HG03280 (cell line): ENCODE measurements around the gene FAM222B.
A peak's percentile ranks its signal among the peaks of the same experiment; 100 is the strongest.

ENCODE experiments used
- ATAC-seq: cut with Tn5 transposase; IDR thresholded peaks from one replicate; pipeline ENCODE4 v1.9.1; 2021; ENCODE audit warnings: mild to moderate bottlenecking, moderate library complexity; ENCODE audit not compliant: unreplicated experiment

FAM222B gene

DNA sequence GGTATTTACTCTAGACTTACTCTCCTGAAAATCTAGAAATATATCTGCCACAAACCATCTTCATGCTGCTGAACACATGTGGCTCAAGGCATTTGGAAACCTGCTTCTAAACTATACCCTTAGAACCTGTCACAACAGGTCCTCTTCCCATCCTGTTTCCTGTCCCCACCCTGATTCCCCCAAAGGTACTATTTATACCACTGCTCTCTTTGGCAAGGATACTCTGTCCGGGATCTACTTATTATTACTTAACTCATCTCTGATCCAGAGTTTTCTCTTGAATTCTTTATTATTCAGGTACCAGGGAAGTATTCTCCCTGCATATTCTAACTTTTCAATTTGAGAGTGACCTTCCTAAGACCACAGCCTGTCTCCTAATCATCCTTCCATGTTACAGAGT, 65.4 kb downstream of the FAM222B start:
- no peak for ATAC-seq

DNA sequence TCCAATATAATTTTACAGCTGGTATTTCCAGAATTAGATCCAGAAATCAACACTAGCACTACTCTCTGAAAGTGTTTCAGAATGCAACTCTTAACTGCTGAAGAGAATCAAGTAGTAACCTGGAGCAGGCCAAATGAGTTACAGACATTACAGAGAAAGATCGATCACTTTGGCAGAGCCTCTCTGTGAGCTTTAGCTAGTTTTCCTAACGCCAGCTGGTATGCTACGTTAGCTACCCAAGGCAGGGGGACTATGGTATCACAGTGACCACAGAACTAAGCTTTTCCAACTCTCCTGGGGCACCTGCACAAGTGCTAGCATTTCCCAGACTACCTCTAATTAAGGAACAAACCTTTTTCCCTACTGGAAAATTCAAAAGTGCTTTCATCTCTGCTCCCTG, 68.4 kb downstream of the FAM222B start:
- ATAC-seq, result no peak

DNA sequence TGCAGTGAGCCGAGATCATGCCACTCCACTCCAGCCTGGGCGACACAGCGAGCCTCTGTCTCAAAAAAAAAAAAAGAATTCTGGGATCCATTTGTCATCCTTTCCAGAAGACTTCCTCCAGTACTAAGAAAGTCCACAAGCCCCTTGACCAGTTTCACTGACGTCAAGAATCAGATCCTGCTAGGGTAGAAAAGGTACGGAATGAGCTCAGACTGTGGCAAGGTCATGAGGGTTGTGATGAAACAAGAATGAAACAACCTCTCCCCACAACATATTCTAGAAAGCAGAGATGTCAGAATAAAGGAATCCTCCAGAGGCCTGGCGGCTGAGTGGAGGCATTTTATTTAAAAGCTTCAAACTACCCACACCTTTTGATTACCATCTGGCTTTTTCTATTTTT, 68.9 kb downstream of the FAM222B start:
- ATAC-seq, result no peak

DNA sequence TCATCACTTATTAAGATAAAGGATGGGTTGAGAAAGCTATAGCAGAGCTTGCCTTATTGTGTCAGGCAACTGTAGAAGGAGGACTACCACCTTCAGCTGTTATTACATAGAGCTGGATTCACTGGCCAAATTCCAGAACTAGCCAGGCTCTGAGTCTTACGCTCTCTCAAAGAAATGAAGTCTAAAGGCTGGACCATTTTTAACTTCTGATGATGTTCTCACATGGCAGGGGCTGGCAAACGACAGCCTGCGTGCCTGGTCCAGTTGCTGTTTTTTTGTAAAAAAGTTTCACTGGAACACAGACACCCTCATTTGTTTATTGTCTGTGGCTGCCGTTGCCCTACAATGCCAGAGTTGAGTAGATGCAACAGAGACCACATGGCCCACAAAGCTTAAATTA, 77.6 kb downstream of the FAM222B start:
- ATAC-seq, result no peak

DNA sequence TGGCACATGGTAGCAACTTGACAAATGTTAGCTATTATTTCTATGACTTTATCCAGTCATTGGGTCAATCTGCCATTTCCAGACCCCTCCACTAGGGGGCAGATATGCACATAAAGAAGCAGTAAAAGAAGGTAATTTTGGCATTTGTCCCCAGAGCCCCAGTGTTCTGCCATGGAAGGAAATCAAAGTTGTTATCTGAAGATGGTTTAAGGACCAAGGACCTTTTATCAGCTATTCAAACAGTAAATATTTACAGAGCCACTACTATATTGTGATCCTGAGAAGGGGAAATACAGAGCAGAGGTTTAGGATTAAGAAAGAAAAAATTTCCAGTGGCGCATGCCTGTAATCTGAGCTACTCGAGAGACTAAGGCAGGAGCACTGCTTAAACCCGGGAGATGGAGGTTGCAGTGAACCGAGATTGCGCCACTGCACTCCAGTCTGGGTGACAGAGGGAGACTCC, 78.8 kb downstream of the FAM222B start:
- ATAC-seq, result peak; percentile 36

DNA sequence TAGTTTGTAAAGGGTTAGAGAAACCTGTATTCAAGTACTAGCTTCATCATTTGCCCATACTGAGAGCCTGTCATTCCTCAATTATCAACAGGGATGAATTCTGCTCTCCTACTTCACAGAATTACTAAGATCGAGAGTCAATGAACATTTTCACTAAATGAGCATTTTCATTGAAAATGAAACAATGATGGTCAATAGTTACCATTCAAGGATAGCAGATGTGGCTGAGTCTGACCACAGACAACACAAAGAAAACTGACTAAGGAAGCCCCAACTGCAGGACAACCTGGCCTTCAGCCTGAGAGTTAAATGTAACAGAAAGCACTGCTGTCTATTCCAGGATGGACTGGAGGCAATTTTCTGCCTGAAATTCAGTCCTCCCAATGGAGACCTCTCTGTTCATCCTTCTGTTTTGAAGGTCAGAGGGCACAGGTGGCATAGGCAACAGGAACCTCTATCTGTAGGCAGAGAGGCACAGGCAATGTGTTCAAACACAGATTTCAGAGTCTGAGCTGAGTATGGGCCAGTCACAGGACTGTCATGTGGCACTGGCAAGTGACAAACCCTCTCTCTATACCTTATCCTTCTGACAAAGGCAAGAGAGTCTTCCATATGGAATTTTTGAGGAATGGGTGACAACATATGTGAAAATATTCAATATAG, 79.3 kb downstream of the FAM222B start:
- ATAC-seq, result peak; percentile 46

DNA sequence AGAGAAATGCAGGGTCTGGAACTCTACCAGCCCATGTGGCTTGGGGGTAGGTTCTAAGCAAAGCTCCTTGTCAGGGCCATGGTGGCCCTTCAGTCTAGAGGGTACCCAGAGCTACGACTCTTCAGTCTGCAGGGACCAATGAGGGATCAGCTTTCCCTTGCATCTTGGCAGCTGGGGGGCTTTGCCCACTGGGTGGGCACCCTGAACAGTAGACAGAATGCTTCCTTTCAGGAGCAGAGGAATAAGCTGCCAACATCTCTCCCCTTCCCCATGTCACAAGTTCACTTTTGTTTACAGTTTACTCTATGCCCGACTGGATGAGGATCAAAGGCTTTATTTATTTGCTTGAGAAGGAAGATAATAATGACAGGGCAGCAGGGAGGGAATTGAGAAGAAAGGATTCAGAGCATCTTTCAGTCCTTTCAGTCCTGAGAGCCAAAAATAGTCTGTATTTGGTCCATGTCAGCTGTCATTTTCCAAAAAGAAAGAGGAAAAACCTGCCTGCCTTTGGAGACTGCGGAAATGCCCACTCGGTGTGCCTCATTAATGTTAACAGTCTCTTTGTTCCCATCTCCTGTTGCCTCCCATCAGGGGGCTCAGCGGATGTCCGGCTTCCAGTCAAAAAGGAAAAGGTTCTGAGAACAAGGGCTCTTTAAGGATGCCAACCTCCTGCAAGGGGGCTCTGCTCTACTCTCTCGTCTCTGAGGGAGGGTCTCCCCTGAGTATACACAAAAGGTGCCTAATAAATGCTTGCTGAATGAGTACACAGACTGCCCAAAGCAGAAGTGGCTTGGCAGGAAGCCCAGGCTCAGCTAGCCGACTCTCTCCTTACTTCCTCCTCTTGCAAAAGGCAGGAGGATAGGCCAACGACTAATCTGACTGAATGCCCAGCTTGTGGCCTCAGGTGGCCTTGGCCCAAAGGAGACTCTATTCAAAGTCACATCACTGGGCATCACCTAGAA, 81.7 kb downstream of the FAM222B start:
- ATAC-seq, result no peak

DNA sequence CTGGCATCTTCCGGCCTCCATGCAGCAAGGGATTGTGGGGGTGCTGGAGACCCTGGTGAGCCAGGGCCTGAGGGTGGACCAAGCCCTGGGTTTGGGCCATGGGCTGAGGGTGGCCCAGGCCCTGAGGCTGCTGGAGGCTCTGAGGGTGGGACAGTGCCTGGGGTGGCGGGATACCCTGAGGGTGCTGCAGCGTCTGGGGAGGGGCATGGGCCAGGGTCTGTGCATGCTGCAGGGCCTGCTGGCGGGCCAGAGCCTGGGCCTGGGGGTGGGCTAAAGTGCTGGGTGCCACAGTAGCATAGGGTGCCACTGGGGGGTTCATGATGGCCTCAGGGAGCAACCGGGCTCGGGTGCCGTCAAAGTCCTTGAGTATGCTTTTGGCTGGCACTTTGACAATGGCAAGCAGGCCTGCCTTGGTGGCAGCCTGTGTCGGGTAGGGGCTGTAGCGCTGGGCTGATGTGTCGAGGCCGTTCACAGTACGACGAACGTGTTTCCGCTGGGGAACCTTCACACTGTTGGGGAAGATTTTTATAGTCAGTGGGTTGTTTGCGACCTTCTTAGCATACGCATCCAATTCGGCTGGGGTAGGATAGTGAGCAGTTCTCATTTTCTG, 83.2 kb downstream of the FAM222B start:
- no peak for ATAC-seq

DNA sequence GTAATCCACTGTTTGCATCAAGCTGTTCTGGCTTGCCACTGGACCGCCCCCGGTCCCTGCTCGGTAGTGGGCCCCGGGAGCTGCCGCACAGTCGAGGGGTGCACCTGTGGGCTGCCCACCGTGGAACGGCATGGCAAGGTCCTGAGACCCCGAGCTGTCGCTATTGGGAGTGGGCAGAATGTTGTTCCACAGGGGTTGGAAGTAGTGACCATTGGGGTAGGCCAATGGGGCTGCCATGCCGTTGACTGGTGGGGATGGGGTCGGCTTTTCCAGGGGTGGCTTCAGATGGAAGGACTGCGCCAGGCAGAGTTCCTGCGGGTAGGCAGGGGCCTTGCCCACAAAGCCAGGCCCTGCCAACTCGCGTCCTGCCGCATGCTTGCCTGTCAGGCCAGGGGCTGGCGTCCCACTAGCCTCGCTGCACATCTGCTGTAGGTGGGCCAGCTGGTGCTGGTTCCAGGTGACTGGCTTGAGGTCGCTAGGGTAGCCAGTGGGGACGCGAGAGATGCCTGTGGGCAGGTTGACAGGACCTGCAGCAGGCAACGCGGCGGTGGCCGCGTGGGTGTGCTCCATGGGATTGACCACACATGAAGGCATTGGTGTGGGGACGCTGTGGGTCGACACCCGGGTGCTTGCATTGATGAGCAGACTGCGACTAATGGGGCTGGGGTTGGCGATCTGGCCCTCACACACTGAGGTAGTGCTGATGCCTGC, 84.0 kb downstream of the FAM222B start:
- no peak for ATAC-seq

DNA sequence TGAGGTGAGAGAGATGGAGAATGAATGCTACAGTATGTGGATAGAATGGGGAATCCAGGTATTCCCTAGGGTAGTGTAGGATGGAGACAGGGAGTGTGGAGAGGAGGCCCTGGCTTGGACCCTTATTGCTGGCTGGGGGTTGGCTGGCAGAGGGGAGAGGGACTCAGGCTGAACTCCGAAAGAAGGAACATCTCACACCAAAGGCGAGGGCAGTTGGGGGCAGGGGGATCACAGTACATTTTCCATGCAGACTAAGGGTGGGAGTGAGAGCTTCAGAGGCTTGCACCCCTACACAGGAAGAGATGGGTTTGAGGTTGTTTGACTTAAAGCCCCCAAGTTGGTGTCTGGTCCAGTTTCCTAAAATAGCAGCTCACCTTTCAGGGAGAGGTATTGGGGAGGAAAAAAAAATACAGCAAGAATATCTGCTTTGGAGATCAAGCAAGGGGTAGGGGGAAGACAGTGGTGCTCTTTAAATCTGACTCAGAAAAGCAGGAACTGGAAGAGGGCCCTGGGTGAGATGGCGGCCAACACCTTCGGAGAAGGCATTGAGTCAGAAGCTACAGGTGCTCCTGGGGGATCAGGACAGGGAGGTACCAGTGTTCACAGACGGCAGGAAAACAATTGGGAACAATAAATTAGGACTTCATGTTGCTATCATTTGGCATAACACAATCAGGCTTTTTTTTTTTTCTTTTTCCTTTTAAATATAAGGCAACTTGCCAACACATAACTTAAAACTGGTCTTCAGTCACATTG, 86.4 kb downstream of the FAM222B start:
- ATAC-seq, result no peak

DNA sequence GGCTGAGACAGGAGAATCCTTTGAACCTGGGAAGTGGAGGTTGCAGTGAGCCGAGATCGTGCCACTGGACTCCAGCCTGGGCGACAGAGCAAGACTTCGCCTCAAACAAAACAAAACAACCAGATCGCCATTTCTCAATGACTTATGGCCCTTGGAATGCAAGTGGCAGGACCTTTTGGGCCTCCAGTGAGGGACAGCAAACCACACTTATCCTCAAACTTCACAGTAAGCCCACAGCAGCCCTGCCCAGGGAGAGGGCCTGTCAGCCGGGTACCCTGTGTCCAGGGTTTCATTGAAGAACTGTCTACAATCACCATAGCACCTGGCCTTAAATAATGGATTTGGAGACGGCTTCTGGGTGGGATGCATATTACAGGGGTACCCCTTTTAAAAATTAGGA, 87.1 kb downstream of the FAM222B start:
- ATAC-seq, result no peak

DNA sequence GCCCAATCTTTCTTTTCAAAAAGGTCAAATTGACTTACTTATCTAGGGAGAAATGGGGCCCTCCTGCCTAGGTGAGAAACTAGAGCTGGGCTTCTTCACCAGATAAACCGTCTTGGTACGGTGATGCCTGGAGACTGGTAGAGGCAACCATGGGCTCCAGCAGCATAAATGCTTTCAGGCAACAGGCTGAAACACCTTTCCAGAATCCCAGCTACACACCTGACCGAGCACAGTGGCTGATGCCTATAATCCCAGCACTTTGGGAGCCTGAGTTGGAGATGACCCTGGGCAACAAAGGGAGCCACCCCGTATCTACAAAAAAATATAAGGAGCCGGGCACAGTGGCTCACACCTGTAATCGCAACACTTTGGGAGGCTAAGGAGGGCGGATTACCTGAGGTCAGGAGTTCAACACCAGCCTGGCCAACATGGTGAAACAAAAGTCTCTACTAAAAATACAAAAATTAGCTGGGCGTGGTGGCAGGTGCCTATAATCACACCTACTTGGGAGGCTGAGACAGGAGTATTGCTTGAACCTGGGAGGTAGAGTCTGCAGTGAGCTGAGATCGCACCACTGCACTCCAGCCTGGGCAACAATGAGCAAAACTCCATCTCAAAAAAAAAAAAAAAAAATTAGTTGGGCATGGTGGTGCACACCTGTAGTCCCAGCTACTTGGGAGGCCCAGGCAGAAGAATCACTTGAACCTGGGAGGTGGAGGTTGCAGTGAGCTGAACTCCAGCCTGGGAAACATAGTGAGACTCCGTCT, 90.8 kb downstream of the FAM222B start:
- no peak for ATAC-seq

DNA sequence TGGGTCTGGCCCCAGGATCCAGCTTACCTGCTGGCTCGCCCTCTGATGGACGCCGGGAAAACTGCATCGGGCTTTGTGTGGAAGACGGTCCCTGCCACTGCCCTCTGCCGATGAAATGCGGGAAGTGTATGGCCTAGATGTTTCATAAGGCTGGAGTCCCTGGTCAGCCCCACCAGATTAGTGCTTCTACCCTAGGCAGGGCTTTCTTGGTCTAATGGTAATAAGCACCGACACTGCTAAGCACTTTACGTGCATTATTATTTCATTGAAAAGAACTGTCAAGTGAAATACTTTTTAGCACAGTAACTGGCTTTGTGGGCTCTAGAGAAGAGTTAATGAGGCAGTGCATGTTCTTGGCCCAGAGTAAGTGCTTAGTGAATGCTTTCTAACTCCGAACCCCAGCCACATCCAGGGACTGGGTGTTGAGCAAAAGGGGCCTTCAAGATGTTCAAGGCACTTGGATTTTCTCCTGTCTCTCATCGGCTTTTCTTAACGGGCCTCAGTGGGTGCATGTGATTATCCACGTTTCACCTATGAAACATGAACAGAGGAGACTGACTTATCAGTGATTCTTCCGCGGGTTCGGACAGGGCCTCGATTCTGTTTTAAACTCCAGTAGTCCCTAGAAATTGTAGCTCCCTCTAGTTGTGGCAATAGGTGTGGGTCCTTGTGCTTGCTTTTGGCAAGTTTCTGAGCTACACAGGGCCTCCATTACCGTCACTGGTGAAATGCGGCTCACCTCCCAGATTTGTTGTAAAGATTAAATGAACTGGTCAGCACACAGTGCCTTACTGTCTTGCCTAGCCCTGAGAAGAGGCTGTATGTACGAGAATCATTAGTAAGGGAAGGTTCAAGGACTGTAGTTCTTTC, 92.2 kb downstream of the FAM222B start:
- peak; percentile 70 for ATAC-seq

DNA sequence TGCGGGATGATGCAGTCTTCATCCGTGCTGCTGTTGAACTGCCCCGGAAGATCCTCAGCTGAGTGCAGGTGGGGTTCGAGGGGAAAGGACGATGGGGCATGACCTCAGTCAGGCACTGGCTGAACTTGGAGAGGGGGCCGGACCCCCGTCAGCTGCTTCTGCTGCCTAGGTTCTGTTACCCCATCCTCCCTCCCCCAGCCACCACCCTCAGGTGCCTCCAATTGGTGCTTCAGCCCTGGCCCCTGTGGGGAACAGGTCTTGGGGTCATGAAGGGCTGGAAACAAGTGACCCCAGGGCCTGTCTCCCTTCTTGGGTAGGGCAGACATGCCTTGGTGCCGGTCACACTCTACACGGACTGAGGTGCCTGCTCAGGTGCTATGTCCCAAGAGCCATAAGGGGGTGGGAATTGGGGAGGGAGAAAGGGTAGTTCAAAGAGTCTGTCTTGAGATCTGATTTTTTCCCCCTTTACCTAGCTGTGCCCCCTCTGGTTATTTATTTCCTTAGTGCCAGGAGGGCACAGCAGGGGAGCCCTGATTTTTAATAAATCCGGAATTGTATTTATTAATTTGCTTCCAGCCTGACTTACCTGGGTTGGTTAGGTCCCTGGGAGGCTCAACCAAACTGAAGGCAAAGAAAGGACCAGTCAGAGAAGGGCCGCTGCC, 92.9 kb downstream of the FAM222B start:
- no peak for ATAC-seq

DNA sequence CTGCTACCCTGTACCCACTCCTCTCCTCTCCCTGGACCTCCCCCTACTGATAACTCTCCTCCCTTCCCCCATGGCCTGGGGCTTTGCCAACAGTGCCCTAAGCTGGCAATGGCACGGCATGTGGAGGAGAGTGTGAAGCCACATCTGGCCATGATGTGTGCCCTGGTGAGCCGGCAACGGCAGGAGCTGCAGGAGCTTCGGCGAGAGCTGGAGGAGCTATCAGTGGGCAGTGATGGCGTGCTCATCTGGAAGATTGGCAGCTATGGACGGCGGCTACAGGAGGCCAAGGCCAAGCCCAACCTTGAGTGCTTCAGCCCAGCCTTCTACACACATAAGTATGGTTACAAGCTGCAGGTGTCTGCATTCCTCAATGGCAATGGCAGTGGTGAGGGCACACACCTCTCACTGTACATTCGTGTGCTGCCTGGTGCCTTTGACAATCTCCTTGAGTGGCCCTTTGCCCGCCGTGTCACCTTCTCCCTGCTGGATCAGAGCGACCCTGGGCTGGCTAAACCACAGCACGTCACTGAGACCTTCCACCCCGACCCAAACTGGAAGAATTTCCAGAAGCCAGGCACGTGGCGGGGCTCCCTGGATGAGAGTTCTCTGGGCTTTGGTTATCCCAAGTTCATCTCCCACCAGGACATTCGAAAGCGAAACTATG, 93.6 kb downstream of the FAM222B start:
- ATAC-seq, result no peak

DNA sequence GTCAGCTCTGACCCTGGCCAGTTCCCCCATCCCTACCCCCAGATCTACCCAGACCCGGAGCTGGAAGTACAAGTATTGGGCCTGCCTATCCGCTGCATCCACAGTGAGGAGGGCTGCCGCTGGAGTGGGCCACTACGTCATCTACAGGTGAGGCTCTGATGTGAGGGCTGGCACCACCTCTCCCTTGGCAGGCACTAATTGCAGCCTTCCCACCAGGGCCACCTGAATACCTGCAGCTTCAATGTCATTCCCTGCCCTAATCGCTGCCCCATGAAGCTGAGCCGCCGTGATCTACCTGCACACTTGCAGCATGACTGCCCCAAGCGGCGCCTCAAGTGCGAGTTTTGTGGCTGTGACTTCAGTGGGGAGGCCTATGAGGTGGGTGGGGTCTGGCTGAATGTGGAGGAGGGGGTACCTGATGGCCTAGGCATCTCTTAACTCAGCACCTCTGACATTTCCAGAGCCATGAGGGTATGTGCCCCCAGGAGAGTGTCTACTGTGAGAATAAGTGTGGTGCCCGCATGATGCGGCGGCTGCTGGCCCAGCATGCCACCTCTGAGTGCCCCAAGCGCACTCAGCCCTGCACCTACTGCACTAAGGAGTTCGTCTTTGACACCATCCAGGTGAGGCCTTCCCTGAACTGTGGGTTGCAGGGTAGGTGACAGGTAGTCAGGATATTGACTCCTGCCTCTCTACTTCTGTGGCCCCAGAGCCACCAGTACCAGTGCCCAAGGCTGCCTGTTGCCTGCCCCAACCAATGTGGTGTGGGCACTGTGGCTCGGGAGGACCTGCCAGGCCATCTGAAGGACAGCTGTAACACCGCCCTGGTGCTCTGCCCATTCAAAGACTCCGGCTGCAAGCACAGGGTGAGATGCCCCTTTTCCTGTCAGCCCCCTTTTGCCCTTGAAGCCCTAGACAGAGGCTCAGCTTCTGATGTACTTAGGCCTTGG, 94.5 kb downstream of the FAM222B start:
- no peak for ATAC-seq
